SJCRH30 (cell line): Measurements from ENCODE around the gene L3MBTL1. TPM values are rescaled to one million over a fixed set of nuclear protein-coding genes. Genes with fewer than 3 reads are reported as not detected.

Experiments
- DNase-seq, 2 experiments: peaks; one replicate each; pipeline ENCODE4 v3.0.0-alpha.2; 2015 to 2020
- H3K27ac ChIP-seq: fragments of 250-450 bp; sonication (Bioruptor Pico); 2 replicates; pipeline ENCODE4 v1.5.1; 2020; ENCODE audit warnings: mild to moderate bottlenecking, moderate library complexity
- H3K27me3 ChIP-seq: fragments of 250-450 bp; sonication (Bioruptor Pico); 2 replicates; pipeline ENCODE4 v1.5.1; 2020; ENCODE audit warnings: mild to moderate bottlenecking, moderate library complexity
- H3K36me3 ChIP-seq: fragments of 250-450 bp; sonication (Bioruptor Pico); 2 replicates; pipeline ENCODE4 v1.5.1; 2020; ENCODE audit warnings: mild to moderate bottlenecking, moderate library complexity
- H3K4me1 ChIP-seq: fragments of 250-450 bp; sonication (Bioruptor Pico); 2 replicates; pipeline ENCODE4 v1.5.1; 2020; ENCODE audit warnings: mild to moderate bottlenecking, moderate library complexity
- H3K4me3 ChIP-seq: fragments of 250-450 bp; sonication (Bioruptor Pico); 2 replicates; pipeline ENCODE4 v1.5.1; 2020; ENCODE audit warnings: mild to moderate bottlenecking, moderate library complexity
- H3K9me3 ChIP-seq: fragments of 250-450 bp; sonication (Bioruptor Pico); replicated peaks from 2 replicates; pipeline ENCODE4 v1.5.1; 2020; ENCODE audit warnings: mild to moderate bottlenecking, moderate library complexity
- total RNA-seq: library from RNA; depleted of rRNA; stranded (reverse); fragments of >200 nt; shearing (Covaris generic); gene quantifications from 2 replicates; pipeline ENCODE4 v1.2.3, GENCODE V29; 2014

The L3MBTL1 gene
- total RNA-seq, 1 experiment from 2014 or later = 6.5 TPM

DNA sequence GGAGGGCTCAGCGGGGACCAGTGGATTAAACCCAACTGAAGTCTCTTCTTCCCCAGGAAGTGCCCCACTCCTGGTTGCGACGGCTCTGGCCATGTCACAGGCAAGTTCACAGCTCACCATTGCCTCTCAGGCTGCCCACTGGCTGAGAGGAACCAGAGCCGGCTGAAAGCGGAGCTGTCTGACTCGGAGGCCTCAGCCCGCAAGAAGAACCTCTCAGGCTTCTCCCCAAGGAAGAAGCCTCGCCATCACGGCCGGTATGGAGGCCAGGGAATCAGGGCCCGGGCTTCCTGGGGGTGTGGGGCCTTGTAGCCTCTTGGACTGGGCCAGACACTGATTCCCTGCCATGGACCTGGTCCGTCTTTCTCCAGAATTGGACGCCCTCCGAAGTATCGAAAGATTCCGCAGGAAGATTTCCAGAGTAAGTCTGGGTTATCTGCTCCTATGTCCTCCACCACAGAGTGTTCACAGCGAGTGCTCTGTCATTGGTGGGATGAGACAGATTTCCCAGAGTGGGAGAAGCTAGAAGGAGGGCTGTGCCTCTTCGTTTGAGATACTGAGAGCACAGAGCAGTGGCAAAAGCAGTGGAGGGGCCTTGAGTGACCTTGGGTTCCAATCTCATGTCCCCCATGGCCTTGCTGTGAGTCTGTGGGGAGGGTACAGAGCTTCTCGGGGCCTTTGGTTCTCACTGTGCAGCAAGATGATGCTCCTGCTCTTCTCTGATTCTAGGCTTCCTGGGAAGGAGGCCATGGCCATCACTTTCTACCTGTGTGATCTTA, 28.7 kb downstream of the L3MBTL1 start:
- no peaks in the 10 kb centered on the region for H3K4me1 ChIP-seq
- H3K27me3 ChIP-seq = no peaks in the 10 kb centered on the region
- no peaks in the 10 kb centered on the region for H3K36me3 ChIP-seq
- H3K9me3 ChIP-seq = no peaks in the 10 kb centered on the region
- no peak overlapping the region for H3K27ac ChIP-seq
- no peak overlapping the region for H3K4me3 ChIP-seq
- DNase-seq = no peak

- Histone ChIP-seq H3K27me3 (no peaks in the 10 kb centered on the region), H3K4me3 (no peak overlapping the region), H3K4me1 (no peaks in the 10 kb centered on the region), H3K27ac (no peak overlapping the region), H3K36me3 (no peaks in the 10 kb centered on the region), H3K9me3 (no peaks in the 10 kb centered on the region)
- DNase-seq = no peak
Measured at GRCh38 chr20:43536817-43537440, 29.4 kb downstream of the L3MBTL1 start.

DNA sequence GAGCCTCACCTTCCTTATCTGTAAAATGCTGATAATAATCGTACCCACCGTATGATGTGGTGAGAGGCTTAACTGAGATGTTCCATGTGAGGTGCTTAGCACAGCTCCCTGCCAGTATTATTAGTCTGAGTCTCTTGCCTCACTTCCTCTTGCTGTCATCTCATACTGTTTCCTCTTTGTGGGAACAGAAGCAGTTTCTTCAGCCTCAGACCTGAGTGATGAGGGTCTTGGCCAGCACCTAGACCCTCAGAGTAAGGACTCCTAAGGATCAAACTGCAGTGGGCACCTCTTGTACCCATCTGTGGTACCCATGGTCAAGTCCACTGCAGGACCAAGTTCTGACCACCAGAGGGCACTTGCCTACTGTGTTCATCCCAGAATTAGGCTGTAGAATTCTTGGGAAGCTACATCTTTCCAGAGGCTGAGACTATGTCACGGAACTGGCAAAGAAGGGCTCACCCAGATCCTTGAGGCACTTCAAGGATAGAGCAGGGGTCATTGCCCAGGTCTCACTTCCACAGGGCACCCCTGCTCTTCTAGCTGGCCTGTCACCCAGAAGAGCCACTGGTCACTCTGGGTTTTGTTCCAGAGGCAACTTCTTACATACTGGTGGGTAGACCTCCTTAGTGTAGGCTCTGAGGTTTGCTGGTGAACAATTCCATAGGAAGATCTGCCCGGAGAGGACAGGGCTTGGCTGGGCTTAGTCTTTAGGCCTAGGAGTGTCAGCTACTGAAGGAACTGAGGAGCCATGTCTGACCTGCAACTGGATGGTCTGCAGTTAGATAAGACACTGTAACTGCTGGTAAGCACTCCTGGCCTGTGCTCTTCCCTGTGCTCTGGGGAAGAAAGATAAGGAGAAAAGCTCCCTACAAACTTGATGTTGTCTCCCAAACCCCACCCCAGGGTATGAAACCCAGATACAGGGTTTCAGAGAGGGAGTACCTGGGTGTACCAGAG, 30.7 kb downstream of the L3MBTL1 start:
- Histone ChIP-seq H3K27ac (no peak overlapping the region), H3K4me3 (no peak overlapping the region), H3K4me1 (no peaks in the 10 kb centered on the region), H3K9me3 (no peaks in the 10 kb centered on the region), H3K36me3 (no peaks in the 10 kb centered on the region), H3K27me3 (no peaks in the 10 kb centered on the region)
- peak; percentile 73 to 90 for DNase-seq

- Histone ChIP-seq H3K36me3 (no peaks in the 10 kb centered on the region), H3K4me3 (no peak overlapping the region), H3K9me3 (no peaks in the 10 kb centered on the region), H3K27ac (no peak overlapping the region), H3K4me1 (no peaks in the 10 kb centered on the region), H3K27me3 (no peaks in the 10 kb centered on the region)
- no peak for DNase-seq
Measured at GRCh38 chr20:43538878-43539700, 31.6 kb downstream of the L3MBTL1 start.

DNA sequence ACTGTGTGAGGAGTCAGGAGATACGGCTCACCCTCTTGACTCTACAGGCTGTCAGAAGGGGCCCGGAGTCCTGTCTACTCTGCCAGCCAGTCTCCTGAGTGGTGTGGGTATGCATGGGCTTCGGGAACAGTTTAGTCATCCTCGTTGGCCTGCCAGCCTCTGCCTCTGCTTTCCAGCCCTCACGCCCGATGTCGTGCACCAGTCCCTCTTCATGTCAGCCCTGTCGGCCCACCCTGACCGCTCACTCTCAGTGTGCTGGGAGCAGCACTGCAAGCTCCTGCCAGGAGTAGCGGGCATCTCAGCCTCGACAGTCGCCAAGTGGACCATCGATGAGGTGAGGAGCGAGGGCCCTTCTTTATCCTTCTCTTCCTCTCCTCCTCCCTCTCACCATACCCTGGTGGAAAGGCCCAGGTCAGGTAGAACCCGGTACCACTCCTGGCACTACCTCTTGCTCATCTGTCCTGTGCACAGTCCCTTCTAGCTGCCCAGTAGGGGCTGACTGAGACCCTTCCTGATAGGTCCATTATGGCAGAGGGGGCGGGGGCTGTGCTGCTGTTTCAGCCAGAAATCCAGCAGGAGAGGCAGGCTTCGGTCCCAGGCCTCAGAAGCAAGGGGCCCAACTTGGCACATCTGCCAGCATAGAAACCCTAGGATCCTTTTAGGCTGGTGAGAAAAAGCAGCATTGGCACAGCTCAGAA, 32.6 kb downstream of the L3MBTL1 start:
- no peak for DNase-seq
- H3K9me3 ChIP-seq = no peaks in the 10 kb centered on the region
- H3K27ac ChIP-seq = no peak overlapping the region
- no peaks in the 10 kb centered on the region for H3K4me1 ChIP-seq
- H3K4me3 ChIP-seq = no peak overlapping the region
- H3K36me3 ChIP-seq = no peaks in the 10 kb centered on the region
- H3K27me3 ChIP-seq = no peaks in the 10 kb centered on the region

GRCh38 chr20:43540673-43541060, 33.2 kb downstream of the L3MBTL1 start:
- Histone ChIP-seq H3K9me3 (no peaks in the 10 kb centered on the region), H3K27me3 (no peaks in the 10 kb centered on the region), H3K36me3 (no peaks in the 10 kb centered on the region), H3K4me3 (no peak overlapping the region), H3K27ac (no peak overlapping the region), H3K4me1 (no peaks in the 10 kb centered on the region)
- DNase-seq = no peak

GRCh38 chr20:43541214-43541613, 33.7 kb downstream of the L3MBTL1 start:
- Histone ChIP-seq H3K36me3 (no peaks in the 10 kb centered on the region), H3K9me3 (no peaks in the 10 kb centered on the region), H3K27me3 (no peaks in the 10 kb centered on the region), H3K4me1 (no peaks in the 10 kb centered on the region), H3K4me3 (no peak overlapping the region), H3K27ac (no peak overlapping the region)
- DNase-seq = no peak

GRCh38 chr20:43542161-43542560, 34.7 kb downstream of the L3MBTL1 start:
- H3K27ac ChIP-seq = no peak overlapping the region
- no peak overlapping the region for H3K4me3 ChIP-seq
- no peaks in the 10 kb centered on the region for H3K4me1 ChIP-seq
- no peaks in the 10 kb centered on the region for H3K27me3 ChIP-seq
- no peak for DNase-seq
- H3K9me3 ChIP-seq = 0 out of 2 replicates have a peak, but pooled peaks cover 3% of the 10 kb centered on the region
- H3K36me3 ChIP-seq = no peaks in the 10 kb centered on the region

GRCh38 chr20:43542674-43543073, 35.2 kb downstream of the L3MBTL1 start:
- Histone ChIP-seq H3K27ac (no peak overlapping the region), H3K9me3 (peaks cover 8% of the 10 kb centered on the region), H3K4me3 (no peak overlapping the region), H3K4me1 (no peaks in the 10 kb centered on the region), H3K36me3 (no peaks in the 10 kb centered on the region), H3K27me3 (no peaks in the 10 kb centered on the region)
- no peak for DNase-seq

- H3K27ac ChIP-seq = no peak overlapping the region
- H3K27me3 ChIP-seq = no peaks in the 10 kb centered on the region
- peaks cover 9% of the 10 kb centered on the region for H3K9me3 ChIP-seq
- no peak overlapping the region for H3K4me3 ChIP-seq
- no peaks in the 10 kb centered on the region for H3K4me1 ChIP-seq
- no peaks in the 10 kb centered on the region for H3K36me3 ChIP-seq
- DNase-seq = no peak
Measured at GRCh38 chr20:43543138-43543537, 35.6 kb downstream of the L3MBTL1 start.

DNA sequence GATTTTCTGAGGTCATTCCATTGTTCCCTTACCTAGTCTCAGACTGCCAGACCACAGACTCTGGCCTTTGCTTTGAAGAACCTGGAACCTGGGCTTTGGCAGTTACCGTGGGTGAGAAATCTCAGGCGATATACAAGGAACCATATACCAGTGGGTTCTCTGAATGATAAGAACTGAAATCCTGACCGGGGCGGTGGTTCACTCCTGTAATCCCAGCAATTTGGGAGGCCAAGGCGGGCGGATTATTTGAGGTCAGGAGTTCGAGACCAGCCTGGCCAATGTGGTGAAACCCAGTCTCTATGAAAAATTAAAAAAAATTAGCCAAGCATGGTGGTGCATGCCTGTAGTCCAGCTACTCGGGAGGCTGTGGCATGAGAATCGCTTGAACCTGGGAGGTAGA, 37.0 kb downstream of the L3MBTL1 start:
- DNase-seq = no peak
- no peaks in the 10 kb centered on the region for H3K27me3 ChIP-seq
- H3K27ac ChIP-seq = no peak overlapping the region
- no peak overlapping the region for H3K4me3 ChIP-seq
- H3K36me3 ChIP-seq = no peaks in the 10 kb centered on the region
- peaks cover 9% of the 10 kb centered on the region for H3K9me3 ChIP-seq
- no peaks in the 10 kb centered on the region for H3K4me1 ChIP-seq

DNA sequence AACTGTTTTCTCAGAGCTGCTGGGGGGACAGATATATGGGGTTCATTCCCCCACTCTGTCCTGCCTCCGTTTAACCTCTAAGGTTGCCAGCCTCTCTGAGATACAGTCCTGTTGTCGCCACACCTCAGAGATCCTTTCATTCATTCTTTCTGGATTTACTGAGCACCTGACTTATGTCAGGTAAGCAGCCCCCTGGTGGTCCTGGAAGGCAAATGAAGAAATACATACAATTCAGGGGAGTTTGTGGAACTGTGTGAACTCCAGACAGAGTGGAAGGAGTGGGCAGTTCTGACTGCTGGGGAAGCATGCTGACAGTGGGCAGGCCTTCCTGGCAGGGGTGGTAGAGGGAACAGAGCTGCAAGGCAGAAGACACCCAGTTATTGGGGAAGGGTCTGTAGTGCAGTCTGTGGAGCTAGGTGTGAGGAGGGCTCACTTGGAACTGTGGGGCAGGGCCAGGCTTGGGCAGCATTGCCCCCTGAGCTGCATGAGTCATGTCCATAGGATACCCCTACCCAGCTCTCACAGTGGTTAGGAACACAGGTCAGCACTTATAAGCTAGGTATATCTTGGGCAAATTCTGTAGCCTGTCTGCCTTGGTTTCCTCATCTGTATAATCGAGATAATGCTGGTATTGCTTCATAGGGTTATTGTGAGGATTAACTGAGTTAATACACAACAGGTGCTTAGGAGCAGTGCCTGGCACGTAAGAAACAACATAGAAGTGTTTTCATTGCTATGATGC, 38.5 kb downstream of the L3MBTL1 start:
- no peak for DNase-seq
- H3K36me3 ChIP-seq = no peaks in the 10 kb centered on the region
- H3K4me3 ChIP-seq = no peak overlapping the region
- peaks cover 9% of the 10 kb centered on the region for H3K9me3 ChIP-seq
- no peaks in the 10 kb centered on the region for H3K4me1 ChIP-seq
- H3K27ac ChIP-seq = no peak overlapping the region
- no peaks in the 10 kb centered on the region for H3K27me3 ChIP-seq

GRCh38 chr20:43548273-43548880, 40.9 kb downstream of the L3MBTL1 start:
- Histone ChIP-seq H3K4me3 (no peak overlapping the region), H3K27ac (no peak overlapping the region), H3K9me3 (peaks cover 9% of the 10 kb centered on the region), H3K4me1 (no peaks in the 10 kb centered on the region), H3K36me3 (no peaks in the 10 kb centered on the region), H3K27me3 (no peaks in the 10 kb centered on the region)
- no peak for DNase-seq
